Hematopoietic multipotent progenitor cell treated with erythropoietin and hydrocortisone succinate and interleukin-3 and kit ligand, for 17 days (in vitro differentiated cells): ENCODE data around the gene LRFN3.
"Not testable (repeated sequence)": the region's sequence is repeated elsewhere in the genome, so short reads cannot be mapped to it uniquely, and the experiment has no call there.

ENCODE experiments used
- DNase-seq: peaks from one replicate; pipeline ENCODE4 v3.0.0-alpha.2; 2015; ENCODE audit warnings: low spot score

Gene LRFN3

DNA sequence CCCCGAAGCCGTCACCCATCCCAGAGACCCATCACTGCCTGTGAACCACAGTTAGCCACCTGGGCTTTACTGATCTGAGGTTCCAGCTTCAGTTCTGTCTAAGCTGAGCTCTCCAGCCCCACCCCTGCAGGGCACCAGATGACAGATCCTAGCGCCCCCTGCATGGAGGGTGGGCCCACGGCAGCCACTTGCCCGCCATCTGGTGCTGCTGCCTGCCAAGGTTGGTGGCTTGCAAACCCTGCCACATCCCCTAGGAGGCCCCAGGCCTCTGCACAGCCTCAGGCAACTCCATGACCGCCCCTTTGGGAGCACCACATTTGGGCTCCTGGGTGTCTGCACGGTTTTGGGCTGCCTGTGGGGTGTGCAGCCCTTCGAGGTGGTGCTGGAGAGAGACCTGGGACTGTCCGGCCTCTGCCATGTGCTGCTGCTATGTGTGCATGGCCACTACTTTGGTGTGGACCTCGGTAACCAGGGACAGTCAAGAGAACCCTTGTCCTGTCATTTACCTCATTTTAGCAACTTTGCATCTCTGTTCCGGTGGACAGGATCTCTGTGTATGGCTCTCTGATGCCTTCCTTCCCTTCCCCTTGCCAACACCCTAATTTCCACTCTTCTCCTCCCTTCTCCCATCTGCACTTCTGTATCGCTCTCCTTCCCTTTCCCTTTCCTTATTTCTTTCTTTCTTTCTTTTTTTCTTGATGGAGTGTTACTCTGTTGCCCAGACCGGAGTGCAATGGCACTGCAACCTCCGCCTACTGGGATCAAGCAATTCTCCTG is 41.5 kb downstream of the LRFN3 start:
- no peak for DNase-seq

DNA sequence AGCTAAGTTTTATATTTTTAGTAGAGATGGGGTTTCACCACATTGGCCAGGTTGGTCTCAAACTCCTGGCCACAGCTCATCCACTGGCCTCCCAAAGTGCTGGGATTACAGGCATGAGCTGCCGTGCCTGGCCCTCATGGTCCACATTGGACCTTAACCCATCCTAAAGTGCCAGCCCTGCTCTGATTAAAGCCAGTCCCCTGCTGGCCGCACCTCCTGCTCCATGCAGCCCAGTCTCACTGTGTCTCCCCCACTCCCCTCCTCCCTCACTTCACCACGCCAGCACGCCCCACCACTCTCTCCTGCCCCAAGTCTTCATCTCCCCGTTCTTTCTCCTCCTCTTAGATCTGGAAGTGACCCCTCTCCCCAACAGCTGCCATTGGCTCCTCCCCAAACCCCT is 42.1 kb downstream of the LRFN3 start:
- no peak for DNase-seq

DNA sequence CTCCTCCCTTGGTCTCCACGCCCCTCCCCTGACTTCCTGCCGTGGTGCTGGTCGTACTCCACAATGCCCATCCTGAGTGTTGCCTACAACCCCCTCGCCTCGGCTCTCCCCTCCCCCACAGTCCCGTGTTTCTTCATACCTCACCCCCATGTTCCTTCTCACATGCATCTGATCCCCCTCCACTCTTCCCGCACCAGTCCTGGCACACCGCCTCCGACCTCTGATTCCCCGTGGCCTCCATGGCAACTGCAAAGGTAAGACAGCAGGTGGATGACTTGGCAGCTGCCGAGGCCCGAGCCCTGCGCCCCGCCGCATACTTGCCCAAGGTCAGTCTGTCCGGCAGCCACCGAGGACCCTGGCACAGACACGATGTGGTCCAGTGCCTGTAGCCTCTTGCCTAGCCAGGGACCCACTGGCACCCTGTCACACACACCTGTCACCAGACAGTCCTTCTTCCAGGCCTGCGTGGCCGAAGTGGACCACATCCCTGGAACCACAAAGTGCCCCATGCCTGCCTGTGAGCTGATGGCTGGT is 42.7 kb downstream of the LRFN3 start:
- no peak for DNase-seq

DNA sequence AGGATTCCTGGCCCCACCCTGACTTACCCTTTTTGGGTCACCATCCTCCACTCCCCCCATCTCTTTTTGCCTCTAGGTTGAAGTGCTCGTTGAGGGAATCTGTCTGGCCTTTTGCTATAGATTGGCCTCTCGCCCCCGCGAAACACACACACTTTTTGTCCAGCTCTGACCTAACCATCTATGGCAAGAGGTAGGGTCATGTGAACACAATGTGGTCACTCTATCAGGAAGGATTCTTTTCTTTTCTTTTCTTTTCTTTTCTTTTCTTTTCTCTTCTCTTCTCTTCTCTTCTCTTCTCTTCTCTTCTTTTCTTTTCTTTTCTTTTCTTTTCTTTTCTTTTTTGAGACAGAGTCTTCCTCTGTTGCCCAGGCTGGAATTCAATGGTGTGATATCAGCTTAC is 44.8 kb downstream of the LRFN3 start:
- not testable (repeated sequence) for DNase-seq

DNA sequence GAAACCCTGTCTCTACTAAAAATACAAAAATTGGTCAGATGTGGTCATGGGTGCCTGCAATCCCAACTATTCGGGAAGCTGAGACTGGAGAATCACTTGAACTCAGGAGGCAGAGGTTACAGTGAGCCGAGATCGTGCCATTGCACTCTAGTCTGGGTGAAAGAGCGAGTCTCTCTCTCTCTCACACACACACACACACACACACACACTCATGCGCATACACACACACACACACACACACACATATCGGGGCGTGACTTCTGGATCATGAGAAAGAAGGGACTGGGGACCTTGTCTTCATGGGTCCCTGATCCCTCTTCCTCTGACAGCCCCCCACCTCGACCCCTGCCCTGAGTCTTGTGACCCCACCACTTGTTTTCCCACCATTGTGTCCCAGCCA is 47.0 kb downstream of the LRFN3 start:
- no peak for DNase-seq

DNA sequence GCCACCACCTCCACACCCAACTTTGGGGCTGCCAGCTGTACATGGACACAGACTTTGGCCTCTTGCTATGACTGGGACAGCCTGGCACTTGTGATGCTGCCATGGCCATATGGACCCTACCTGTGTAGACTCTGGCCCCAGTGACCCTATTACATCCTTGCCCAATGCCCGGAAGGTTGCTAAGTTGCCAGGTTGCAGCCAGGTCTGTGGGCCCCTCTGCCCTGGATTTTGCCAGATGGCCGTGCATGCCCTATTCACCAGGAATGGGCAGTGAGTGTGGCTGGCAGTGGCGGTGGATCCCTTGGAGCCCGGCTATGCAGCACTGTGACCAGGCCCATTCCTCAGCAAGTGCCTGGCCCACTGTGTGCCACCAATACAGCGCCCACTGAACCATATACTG is 49.9 kb downstream of the LRFN3 start:
- no peak for DNase-seq

DNA sequence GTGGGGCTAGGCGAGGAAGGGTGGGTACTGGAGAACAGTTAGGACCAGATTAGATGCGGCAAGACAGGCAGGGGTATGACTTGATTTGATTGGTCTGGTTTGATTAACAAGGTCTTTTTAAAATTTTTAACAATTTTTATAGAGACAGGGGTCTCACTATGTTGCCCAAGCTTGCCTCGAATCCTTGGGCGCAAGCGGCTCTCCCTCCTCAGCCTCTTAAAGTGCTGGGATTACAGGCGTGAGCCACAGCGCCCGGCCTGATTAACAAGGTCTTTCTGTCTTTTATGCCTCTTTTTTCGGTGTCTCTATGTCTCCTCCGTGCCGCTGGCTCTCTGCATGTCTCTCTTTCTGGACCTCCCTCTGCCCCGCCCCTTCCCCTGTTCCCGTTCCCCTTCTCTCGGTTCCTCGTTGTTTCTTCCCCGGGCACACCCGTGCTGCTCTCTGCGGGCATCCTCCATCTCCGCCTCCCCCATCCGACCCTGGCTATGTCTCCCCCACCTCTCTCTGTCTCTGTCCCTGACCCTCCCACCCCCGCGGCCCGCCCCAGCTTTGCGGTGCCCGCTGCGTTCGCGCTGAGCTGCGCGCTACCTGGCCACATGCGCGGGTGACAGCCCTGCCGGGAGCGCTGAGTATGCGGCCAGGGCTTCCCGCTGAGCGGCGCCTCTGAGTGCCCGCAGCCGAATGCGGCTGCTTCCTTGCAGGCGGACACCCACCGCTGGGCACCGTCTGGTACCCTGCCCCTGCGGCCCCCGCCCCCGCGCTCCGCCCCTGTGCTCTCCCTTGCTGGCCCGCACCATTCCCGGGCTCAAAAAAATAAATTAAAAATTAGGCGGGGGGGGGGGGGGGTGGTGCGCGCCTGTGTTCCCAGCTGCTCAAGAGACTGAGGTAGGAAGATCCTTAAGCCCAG is 50.7 kb downstream of the LRFN3 start:
- DNase-seq = no peak

DNA sequence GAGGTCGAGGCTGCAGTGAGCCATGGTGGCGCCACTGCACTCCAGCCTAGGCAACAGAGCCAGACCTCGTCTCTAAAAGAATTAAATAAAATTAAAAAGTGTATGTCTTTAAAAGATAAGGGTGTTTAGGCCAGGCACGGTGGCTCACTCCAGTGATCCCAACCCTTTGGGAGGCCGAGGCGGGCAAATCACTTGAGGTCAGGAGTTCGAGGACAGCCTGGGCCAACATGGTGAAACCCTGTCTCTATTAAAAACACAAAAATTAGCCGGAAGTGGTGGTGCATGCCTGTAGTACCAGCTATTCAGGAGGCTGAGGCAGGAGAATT is 51.4 kb downstream of the LRFN3 start:
- DNase-seq = no peak

DNA sequence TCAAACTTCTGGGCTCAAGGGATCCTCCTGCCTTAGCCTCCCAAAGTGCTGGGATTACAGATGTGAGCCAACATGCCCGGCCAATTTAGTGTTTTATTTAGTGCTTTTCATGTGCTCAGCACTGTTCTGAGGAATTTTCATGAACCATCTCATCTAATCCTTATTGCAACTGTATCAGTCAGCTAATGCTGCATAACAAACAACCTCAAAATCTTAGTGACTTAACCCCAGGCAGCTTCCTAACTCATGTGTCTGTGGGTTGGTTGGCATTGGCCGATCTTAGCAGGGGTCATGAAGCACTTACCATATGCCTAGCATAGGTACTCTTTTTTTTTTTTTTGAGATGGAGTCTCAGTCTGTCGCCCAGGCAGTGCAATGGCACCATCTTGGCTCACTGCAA is 52.6 kb downstream of the LRFN3 start:
- DNase-seq = no peak

DNA sequence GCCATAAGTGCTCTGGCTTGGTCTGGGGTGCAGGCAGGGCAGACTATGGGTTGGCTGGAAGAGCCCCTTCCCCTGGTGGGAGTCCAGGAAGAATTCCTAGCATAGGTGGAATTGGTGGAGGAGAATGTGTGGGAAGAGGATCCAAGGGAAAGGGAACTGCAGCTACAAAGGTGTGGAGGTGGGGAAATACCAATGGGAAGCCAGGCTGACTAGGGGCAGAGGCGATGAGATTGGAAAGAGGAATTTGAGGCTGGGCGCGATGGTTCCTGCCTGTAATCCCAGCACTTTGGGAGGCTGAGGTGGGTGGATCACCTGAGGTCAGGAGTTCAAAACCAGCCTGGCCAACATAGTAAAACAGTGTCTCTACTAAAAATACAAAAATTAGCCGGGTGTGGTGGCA is 54.0 kb downstream of the LRFN3 start:
- DNase-seq = no peak

DNA sequence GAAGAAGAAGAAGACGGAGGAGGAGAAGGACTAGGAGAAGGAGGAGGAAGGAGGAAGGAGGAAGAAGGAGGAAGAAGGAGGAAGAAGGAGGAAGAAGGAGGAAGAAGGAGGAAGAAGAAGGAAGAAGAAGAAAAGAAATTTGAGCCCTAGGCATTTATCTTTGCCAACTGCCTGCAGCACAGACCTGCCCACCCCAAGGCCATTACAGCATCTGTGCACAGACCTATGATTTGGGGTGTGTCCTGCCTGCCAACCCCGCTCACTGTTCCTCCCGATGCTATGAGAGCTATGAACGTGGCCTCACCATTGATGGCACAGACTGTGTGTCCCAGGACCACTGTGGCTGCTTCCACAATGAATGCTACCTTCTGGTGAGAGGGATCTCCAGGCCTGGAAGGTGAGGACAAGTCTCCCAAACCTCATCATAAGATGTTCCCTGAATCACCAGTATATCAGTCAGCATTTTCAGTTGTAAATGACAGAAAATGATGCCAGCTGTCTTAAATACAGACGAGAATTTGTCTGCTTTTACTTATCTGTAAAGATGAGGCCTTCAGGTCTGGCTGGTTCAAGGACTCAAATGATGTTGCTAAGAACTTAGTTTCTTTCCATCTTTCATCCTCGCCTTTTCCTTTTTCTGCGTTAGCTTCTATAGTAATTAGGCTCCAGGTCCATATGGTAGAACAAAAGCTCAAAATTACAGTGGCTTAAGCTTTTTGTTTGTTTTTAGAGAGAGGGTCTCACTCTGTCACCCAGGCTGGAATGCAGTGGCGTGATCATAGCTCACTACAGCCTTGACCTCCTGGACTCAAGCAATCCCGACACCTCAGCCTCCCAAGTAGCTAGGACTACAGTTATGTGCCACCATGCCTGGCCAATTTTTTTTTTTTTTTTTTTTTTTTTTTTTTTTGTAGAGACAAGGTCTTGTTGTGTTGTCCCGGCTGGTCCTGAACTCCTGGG is 54.9 kb downstream of the LRFN3 start:
- DNase-seq = no peak

DNA sequence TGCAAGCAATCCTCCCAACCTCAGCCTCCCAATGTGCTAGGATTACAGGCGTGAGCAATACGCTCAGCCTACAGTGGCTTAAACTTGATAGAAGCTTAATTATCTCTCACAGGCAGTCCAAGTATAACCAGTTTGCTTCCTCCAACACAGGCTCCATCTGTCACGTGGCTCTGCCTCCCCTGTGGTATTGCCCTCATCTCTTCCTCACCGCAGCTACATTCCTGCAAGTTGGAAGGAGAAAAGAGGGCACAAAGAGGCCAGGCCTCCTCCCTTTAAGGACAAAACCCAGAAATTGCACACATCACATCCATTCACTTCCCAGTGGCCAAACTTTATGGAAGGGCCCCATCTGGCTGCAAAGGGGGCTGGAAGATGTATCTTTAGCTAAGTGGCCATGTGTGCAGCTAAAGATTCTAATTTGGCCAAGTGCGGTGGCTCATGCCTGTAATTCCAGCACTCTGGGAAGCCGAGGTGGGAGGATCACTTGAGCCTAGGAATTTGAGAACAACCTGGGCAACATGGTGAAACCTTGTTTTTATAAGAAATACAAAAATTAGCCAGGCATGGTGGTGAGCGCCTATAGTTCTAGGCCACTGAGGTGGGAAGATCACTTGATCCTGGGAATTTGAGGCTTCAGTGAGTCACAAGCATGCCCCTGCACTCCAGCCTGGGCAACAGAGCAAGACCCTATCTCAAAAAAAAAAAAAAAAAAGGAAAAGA is 55.7 kb downstream of the LRFN3 start:
- DNase-seq = no peak

DNA sequence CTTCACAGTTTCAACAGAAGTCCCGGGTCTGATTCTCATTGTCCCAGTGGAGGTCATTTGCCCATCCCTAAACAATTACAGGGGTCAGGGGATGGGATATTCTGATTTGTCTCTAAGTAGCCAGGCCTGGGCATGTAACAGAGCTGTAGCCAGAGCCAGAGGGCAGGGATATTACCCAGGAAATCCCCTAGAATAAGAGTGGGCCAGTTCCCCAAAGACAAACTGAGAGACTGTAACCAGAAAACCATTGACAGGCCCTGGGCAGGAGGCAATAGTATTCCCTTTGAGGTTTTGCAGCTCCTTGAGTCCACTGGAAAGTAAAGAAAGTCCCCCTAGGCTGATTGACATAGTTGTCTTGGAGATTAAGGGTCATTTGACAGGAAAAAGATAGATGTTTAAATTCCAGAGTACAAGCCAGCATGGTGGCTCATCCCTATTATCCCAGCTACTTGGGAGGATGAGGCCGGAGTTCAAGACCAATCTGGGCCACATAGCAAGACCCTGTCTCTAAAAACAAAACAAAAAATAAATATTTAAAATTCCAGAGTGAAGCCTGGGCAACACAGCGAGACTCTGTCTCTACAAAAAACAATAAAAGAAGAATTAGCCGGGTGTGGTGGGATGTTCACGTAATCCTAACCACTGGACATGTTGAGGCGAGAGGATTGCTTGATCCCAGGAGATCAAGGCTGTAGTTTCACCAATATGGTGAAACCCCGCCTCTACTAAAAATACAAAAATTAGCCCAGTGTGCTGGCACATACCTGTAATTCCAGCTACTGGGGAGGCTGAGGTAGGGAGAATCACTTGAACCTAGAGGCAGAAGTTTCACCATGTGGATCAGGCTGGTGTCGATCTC is 57.0 kb downstream of the LRFN3 start:
- DNase-seq = no peak

DNA sequence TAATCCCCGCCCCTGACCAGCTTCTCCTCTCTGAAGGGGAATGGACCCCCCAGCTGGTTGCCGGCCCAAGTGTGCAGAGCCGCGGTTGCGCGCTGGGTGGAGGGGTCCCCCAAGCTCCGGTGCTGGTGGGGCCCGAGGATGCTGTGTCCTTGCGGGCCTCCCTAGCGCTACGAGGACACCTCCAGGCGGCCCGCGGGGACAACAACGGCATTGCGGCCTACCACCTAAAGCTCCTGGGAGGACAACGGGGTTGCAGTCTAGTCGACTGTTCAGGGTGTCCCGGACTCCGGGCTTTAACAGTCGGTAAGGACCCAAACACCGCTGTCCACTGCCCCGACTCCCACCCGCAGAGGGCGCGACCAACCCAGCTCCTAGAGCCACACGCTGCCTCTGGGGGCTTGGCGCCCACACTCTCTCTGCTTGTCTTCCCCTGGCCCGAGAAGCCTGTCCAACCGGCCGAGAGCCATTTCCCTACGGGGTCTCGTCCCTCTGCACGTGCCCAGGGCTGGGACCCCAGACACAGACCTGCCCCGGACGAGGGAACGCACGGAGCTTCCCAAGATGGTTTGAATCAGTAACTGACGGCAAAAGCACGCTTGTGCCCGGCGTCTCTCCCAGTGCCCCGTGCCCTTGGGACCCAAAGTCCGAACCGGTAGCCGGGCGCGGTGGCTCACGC is 57.9 kb downstream of the LRFN3 start:
- no peak for DNase-seq
